ENCODE measurements around the gene PRRT4.

DNA sequence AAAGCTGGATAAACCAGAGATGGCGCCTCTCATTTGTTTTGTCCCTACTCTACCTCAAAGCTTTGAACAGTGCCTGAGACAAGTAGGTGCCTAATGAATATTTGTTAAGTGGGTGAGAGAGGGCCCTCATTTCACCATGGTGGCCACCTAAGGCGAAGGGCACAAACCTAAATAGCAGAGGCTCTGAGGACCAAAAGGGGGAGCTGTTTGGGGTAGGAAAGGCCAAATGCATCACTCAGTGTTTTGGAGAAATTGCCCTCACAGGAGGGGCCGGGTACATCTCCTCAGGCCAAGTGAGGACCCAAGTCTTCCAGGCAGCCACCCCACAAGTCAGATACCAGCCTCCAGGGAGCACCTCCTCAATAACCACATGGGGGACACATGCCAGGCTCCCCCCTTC, 34.3 kb upstream of the PRRT4 start:
- TF ChIP-seq, protein P1, sequence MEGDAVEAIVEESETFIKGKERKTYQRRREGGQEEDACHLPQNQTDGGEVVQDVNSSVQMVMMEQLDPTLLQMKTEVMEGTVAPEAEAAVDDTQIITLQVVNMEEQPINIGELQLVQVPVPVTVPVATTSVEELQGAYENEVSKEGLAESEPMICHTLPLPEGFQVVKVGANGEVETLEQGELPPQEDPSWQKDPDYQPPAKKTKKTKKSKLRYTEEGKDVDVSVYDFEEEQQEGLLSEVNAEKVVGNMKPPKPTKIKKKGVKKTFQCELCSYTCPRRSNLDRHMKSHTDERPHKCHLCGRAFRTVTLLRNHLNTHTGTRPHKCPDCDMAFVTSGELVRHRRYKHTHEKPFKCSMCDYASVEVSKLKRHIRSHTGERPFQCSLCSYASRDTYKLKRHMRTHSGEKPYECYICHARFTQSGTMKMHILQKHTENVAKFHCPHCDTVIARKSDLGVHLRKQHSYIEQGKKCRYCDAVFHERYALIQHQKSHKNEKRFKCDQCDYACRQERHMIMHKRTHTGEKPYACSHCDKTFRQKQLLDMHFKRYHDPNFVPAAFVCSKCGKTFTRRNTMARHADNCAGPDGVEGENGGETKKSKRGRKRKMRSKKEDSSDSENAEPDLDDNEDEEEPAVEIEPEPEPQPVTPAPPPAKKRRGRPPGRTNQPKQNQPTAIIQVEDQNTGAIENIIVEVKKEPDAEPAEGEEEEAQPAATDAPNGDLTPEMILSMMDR (IDR thresholded peaks at IDR 0.05; ENCODE audit: low read length) = peak; percentile 51; the same call in 1 of the 2 replicates
- TF ChIP-seq EZH2 (IDR thresholded peaks at IDR 0.05; ENCODE audit: borderline replicate concordance, low read length) = no peak
